ENCODE measurements around the gene ZBTB39. TPM values are rescaled to one million over a fixed set of nuclear protein-coding genes. Genes with fewer than 3 reads are reported as not detected.
A peak's percentile ranks its signal among the peaks of the same experiment; 100 is the strongest.

The ZBTB39 gene
- total and polyA plus RNA-seq, 5 donors from 2014 or later = 1.5 to 8.6 (median 1.8) TPM

GRCh38 chr12:57016348-57016747 lies 10.0 kb upstream of the ZBTB39 start, which contains the start of gene TAC3:
TSS of gene TAC3 (minus strand) at chr12:57016529. CDS start at chr12:57015797, 732 bp downstream.
- Mint-ChIP-seq H3K27ac (no peak within 1 kb of the TSS), H3K27me3 (peaks cover 23% of the 10 kb centered on the region), H3K36me3 (no peaks in the 10 kb centered on the region), H3K9me3 (no peaks in the 10 kb centered on the region), H3K4me3 (no peak within 1 kb of the TSS), H3K4me1 (peaks cover 6 to 44% (median 9%) of the 10 kb centered on the region in 4 donors)
- Histone ChIP-seq H3K4me1 (ENCODE audit: control insufficient read depth, insufficient read depth, low read length, poor library complexity, severe bottlenecking) (peaks cover 7% of the 10 kb centered on the region), H3K27ac (ENCODE audit: insufficient read depth, low read length, poor library complexity, severe bottlenecking) (no peak within 1 kb of the TSS), H3K4me3 (ENCODE audit: low read depth, low read length) (no peak within 1 kb of the TSS), H3K36me3 (ENCODE audit: control insufficient read depth, insufficient read depth, low read length) (no peaks in the 10 kb centered on the region), H3K9me3 (ENCODE audit: control insufficient read depth in 2 of 2, low read length in 2 of 2) (no peaks in the 10 kb centered on the region), H3K27me3 (ENCODE audit: control insufficient read depth, insufficient read depth, low read length) (peaks cover 6% of the 10 kb centered on the region)
- ATAC-seq (ENCODE audit: low read depth in 2 of 2) = no peak
- DNase-seq = no peak

DNA sequence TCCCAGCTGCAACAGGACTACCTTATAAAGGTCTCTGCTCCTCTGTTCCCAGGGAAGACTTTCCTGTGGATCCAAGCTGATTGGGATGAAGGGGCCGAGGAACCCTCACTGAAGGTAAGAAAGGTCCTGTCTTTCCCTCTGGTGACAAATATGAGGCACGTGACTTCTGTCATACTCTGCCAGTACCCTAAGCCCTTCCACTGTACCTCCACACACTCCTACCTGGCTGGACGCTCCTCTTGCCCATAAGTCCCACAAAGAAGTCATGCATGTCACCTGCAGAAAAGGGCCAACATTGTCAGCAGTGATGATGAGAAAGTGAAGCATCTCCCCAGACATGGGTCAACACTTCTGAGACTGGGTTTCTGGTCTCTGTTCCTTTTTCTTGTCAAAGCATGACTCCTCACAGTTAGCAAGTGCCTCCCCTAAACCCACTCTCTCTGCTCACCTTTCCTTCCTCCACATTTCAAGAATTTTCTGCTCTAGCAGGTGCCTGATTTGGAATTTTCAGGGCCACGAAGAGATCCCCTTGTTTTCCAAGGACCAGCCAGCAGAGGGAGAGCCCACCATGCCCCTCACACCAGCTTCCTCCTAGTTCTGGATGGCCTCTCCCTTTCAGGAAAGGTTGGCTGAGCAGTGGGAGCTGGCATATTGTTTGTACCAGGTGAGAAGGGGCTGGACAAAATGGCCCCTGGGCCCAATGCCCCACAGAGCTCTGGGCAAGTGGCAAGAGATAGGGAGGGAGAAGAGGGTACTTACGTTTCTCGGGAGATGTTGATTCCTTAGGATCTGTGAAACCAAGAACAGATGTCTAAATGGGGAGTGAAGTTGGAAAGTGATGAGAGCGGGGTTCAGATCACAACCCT lies 6.5 kb upstream of the ZBTB39 start:
- Mint-ChIP-seq H3K4me3 (no peak overlapping the region), H3K27me3 (peaks cover 21% of the 10 kb centered on the region), H3K4me1 (peaks cover 6 to 39% (median 6%) of the 10 kb centered on the region in 4 donors), H3K9me3 (no peaks in the 10 kb centered on the region), H3K36me3 (no peaks in the 10 kb centered on the region), H3K27ac (peak overlapping the region in 2 of 3 donors; percentile 57 to 93)
- ATAC-seq (ENCODE audit: low read depth in 2 of 2) = no peak
- no peaks in the 10 kb centered on the region for H3K36me3 ChIP-seq (ENCODE audit: control insufficient read depth, insufficient read depth, low read length)
- peaks cover 5% of the 10 kb centered on the region for H3K4me1 ChIP-seq (ENCODE audit: control insufficient read depth, insufficient read depth, low read length, poor library complexity, severe bottlenecking)
- no peak overlapping the region for H3K27ac ChIP-seq (ENCODE audit: insufficient read depth, low read length, poor library complexity, severe bottlenecking)
- no peak for DNase-seq
- no peak overlapping the region for H3K4me3 ChIP-seq (ENCODE audit: low read depth, low read length)
- H3K27me3 ChIP-seq (ENCODE audit: control insufficient read depth, insufficient read depth, low read length) = peaks cover 6% of the 10 kb centered on the region
- H3K9me3 ChIP-seq (ENCODE audit: control insufficient read depth in 2 of 2, low read length in 2 of 2) = no peaks in the 10 kb centered on the region

- no peaks in the 10 kb centered on the region for H3K9me3 Mint-ChIP-seq
- peak; percentile 45 to 54 for ATAC-seq (ENCODE audit: low read depth in 2 of 2)
- Histone ChIP-seq H3K27ac (ENCODE audit: insufficient read depth, low read length, poor library complexity, severe bottlenecking) (no peak overlapping the region), H3K27me3 (ENCODE audit: control insufficient read depth, insufficient read depth, low read length) (peaks cover 6% of the 10 kb centered on the region), H3K36me3 (ENCODE audit: control insufficient read depth, insufficient read depth, low read length) (no peaks in the 10 kb centered on the region), H3K4me1 (ENCODE audit: control insufficient read depth, insufficient read depth, low read length, poor library complexity, severe bottlenecking) (peaks cover 9% of the 10 kb centered on the region), H3K9me3 (ENCODE audit: control insufficient read depth in 2 of 2, low read length in 2 of 2) (no peaks in the 10 kb centered on the region), H3K4me3 (ENCODE audit: low read depth, low read length) (peak overlapping the region; percentile 37)
- DNase-seq = peak in 1 of 3 donors; percentile 71
- H3K27me3 Mint-ChIP-seq = peaks cover 21% of the 10 kb centered on the region
- H3K36me3 Mint-ChIP-seq = no peaks in the 10 kb centered on the region
- H3K4me3 Mint-ChIP-seq = peak overlapping the region in 3 of 4 donors; percentile 7 to 81 (median 22)
- H3K27ac Mint-ChIP-seq = peak overlapping the region; percentile 33 to 90 (median 88)
- H3K4me1 Mint-ChIP-seq = peaks cover 9 to 50% (median 14%) of the 10 kb centered on the region in 4 donors
Observed at GRCh38 chr12:57011438-57012424, 5.4 kb upstream of the ZBTB39 start.

DNA sequence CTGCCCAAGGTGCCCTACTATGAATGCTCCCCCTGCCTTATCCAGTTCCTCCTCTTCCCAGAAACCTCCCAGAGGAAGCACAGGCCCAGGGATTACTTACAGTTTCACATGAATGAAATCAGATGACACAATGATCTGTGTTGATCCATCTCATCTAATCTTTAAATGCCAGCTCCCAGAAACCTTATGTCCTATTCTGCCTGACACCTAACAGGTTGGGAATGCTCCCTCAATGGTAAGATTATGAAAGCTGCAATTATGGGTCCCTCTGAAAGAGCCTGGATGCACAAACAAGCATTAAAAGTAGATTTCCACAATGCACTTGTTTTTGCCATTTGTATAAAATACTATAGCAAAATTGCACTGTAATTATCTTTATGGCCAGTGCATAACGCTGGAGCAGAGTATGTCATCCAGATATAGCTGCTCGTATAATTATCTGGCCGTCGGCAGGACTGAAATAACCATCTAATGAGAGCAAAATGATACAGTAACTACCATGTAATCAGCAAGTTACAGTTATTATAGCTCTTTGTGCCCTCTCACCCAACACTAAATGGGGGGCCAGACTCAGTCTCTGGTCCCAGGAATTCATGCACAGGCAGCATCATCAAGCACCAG lies 4.4 kb upstream of the ZBTB39 start:
- H3K4me3 ChIP-seq (ENCODE audit: low read depth, low read length) = no peak overlapping the region

GRCh38 chr12:57009949-57010626 lies 3.7 kb upstream of the ZBTB39 start:
- Histone ChIP-seq H3K36me3 (ENCODE audit: control insufficient read depth, insufficient read depth, low read length) (no peaks in the 10 kb centered on the region), H3K9me3 (ENCODE audit: control insufficient read depth in 2 of 2, low read length in 2 of 2) (no peaks in the 10 kb centered on the region), H3K27ac (ENCODE audit: insufficient read depth, low read length, poor library complexity, severe bottlenecking) (no peak overlapping the region), H3K4me3 (ENCODE audit: low read depth, low read length) (no peak overlapping the region), H3K4me1 (ENCODE audit: control insufficient read depth, insufficient read depth, low read length, poor library complexity, severe bottlenecking) (peaks cover 22% of the 10 kb centered on the region), H3K27me3 (ENCODE audit: control insufficient read depth, insufficient read depth, low read length) (peaks cover 4% of the 10 kb centered on the region)
- H3K9me3 Mint-ChIP-seq = no peaks in the 10 kb centered on the region
- DNase-seq = no peak
- no peaks in the 10 kb centered on the region for H3K36me3 Mint-ChIP-seq
- ATAC-seq (ENCODE audit: low read depth in 2 of 2) = no peak
- no peak overlapping the region for H3K4me3 Mint-ChIP-seq
- peaks cover 19 to 62% (median 23%) of the 10 kb centered on the region in 4 donors for H3K4me1 Mint-ChIP-seq
- H3K27me3 Mint-ChIP-seq = peaks cover 16% of the 10 kb centered on the region
- H3K27ac Mint-ChIP-seq = peak overlapping the region in 2 of 3 donors; percentile 71 to 86

More for the DNA sequence above, 4.4 kb upstream of the ZBTB39 start:
- ATAC-seq (ENCODE audit: low read depth in 2 of 2) = no peak
- peak overlapping the region in 2 of 3 donors; percentile 33 to 90 for H3K27ac Mint-ChIP-seq
- DNase-seq = no peak
- H3K27me3 Mint-ChIP-seq = peaks cover 21% of the 10 kb centered on the region
- no peaks in the 10 kb centered on the region for H3K9me3 Mint-ChIP-seq
- H3K36me3 Mint-ChIP-seq = no peaks in the 10 kb centered on the region
- Histone ChIP-seq H3K27ac (ENCODE audit: insufficient read depth, low read length, poor library complexity, severe bottlenecking) (no peak overlapping the region), H3K27me3 (ENCODE audit: control insufficient read depth, insufficient read depth, low read length) (peaks cover 6% of the 10 kb centered on the region), H3K4me1 (ENCODE audit: control insufficient read depth, insufficient read depth, low read length, poor library complexity, severe bottlenecking) (peaks cover 15% of the 10 kb centered on the region), H3K36me3 (ENCODE audit: control insufficient read depth, insufficient read depth, low read length) (no peaks in the 10 kb centered on the region), H3K9me3 (ENCODE audit: control insufficient read depth in 2 of 2, low read length in 2 of 2) (no peaks in the 10 kb centered on the region)
- peaks cover 12 to 55% (median 16%) of the 10 kb centered on the region in 4 donors for H3K4me1 Mint-ChIP-seq
- no peak overlapping the region for H3K4me3 Mint-ChIP-seq

- H3K4me3 ChIP-seq (ENCODE audit: low read depth, low read length) = no peak overlapping the region
- Mint-ChIP-seq H3K27ac (peak overlapping the region in 2 of 3 donors; percentile 16 to 96), H3K9me3 (no peaks in the 10 kb centered on the region), H3K27me3 (peaks cover 4% of the 10 kb centered on the region), H3K36me3 (peaks cover 12% of the 10 kb centered on the region), H3K4me1 (peaks cover 22 to 72% (median 27%) of the 10 kb centered on the region in 4 donors), H3K4me3 (peak overlapping the region; percentile 74 to 98 (median 78))
- H3K9me3 ChIP-seq (ENCODE audit: control insufficient read depth in 2 of 2, low read length in 2 of 2) = no peaks in the 10 kb centered on the region
- no peaks in the 10 kb centered on the region for H3K27me3 ChIP-seq (ENCODE audit: control insufficient read depth, insufficient read depth, low read length)
- ATAC-seq (ENCODE audit: low read depth in 2 of 2) = peak; percentile 40 to 45
- peaks cover 14% of the 10 kb centered on the region for H3K36me3 ChIP-seq (ENCODE audit: control insufficient read depth, insufficient read depth, low read length)
- no peak overlapping the region for H3K27ac ChIP-seq (ENCODE audit: insufficient read depth, low read length, poor library complexity, severe bottlenecking)
- H3K4me1 ChIP-seq (ENCODE audit: control insufficient read depth, insufficient read depth, low read length, poor library complexity, severe bottlenecking) = peaks cover 22% of the 10 kb centered on the region
- peak in 2 of 3 donors; percentile 64 to 82 for DNase-seq
Observed at GRCh38 chr12:57008178-57008577, 1.8 kb upstream of the ZBTB39 start.
